GM19240 (cell line): Measurements from ENCODE around the gene RAD51B.
"Not testable (repeated sequence)": the region's sequence is repeated elsewhere in the genome, so short reads cannot be mapped to it uniquely, and the experiment has no call there.

Experiments
- DNase-seq: peaks from one replicate; pipeline ENCODE4 v3.0.0; 2011; ENCODE audit warnings: low spot score; ENCODE audit not compliant: insufficient read length

Gene RAD51B

GRCh38 chr14:68109132-68109900 is 289.7 kb downstream of the RAD51B start:
- DNase-seq = no peak

DNA sequence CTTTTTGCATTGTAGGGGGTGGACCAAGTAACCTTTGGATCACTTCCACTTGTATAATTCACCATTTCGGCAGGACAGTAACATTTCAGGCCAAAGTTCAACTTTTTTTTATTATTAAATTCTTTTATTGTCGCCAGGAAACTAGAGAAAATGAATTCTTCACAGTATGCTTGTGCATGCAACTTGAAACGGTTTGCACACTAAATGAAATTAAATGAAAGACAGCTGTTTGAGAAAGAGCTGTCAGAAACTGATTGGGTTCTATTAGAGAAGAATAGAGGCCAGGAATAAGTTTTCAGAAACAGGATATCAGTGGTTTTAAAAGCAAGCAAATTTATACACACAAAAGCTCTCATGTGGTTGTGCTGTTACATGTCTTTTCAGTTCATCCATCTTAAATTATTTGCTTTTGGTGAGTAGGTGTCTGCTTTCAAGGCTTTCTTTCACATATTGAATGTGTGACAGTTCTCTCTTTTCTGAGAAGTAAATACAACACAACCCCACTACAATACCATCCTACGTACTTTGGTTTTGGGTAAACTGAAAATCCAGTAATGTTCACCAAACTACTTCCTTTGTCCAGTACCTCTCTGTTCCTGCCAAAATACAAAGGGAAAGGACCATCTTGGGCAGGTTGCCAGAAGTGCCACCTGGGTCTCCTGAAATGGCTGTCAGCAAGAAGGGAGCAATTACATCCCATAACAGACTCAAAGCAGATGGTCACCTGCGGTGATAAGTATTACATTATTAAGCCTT is 291.7 kb downstream of the RAD51B start:
- no peak for DNase-seq

- DNase-seq = no peak
Observed at GRCh38 chr14:68111853-68112270, 292.3 kb downstream of the RAD51B start.

DNA sequence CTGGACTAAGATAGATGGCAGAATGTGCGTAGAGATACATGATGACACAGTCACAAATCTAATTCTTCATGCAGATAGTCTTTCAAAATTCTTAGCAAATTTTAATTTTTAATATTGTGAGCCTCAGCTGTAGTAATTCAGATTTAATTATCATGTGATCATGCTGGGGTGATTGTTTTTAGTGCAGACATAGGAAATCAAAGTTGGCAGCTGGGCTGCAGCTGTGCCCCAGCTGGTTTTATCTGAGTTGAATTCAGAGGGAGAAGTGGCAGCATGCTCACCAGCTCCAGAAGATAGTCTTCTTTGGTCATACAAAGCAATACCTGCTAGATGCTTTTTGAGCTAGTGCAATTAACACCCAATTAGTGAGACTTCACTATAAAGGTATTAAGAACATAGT is 292.9 kb downstream of the RAD51B start:
- no peak for DNase-seq

DNA sequence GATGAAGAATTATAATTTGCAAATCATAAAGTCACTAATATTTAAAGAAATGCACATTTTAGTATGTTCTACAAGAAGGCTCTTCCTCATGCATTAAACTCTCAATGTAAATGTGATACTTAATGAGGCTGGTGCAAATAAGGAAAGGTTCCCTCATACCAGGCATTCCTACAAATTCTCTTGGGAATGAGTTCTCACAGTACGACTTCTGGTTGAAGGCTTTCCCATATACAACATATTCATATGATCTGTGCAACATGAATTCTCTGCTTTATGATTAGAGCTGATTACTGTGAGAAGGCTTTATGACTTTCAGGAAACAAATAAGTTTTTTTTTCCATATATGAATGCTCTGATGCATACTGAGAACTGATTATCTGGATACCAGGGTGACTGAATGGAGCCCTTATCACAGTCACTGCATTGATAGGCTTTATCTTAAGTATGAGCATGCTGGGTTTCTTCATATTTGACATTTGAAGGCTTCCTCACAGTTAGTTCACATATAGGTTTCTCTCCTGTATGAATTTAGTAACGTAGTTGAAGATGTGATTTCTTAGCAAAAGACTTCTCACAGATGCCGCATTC is 293.9 kb downstream of the RAD51B start:
- DNase-seq = no peak

- not testable (repeated sequence) for DNase-seq
Observed at GRCh38 chr14:68115952-68116351, 296.4 kb downstream of the RAD51B start.

DNA sequence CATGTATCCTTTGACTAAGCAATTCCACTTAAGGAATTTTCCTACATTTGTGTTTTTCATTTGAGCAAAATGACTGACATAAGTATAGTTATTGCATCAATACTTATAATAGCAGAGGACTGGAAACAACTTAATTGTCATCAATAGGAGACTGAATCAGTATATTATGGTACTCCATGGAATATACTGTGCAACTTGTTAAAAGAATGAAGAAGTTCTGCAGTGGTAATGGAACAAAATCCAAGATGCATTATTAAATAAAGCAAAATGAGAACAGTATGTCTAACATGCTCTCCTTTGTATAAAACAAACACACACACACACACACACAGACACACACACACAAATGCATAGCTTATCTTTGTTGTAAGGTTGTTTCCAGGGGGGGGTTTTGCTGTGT is 303.1 kb downstream of the RAD51B start:
- DNase-seq = no peak

DNA sequence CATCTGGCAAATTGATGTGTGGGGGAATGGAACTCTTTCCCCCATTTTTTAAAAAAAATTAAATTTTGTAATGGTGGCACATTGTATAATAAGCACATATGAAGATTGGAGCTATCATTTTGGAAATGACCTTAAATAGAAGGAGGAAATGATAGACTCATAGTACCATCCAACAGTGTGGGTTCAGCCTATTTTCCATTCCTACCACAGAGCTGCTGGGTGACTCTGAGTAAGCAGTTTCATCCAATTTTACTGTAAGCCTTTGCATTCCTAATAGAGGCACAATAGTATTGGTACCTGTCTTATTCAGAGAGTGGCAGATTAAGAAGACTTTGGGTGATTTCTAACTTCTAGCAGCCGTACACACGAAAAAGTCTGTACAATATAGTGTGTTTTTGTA is 304.5 kb downstream of the RAD51B start:
- DNase-seq = no peak

- DNase-seq = no peak
Observed at GRCh38 chr14:68124979-68125731, 305.6 kb downstream of the RAD51B start.

DNA sequence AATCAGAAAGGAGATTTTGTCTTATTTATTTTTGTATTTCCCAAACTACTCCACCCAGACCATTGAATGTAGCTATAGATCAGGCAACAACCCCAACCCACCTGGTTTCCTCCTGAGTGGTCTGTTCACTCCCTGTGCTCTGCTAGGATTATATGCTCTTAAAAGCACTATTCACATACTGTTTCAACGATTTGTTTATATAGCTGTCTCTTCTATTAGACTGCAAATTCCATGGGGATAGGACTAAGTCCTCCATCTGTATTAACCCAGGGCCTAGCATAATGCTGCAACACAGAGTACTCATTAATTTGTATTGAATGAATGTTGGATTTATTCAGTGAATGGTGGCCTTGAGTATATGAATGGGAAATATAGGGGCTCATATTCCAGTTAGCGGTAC is 307.6 kb downstream of the RAD51B start:
- no peak for DNase-seq

DNA sequence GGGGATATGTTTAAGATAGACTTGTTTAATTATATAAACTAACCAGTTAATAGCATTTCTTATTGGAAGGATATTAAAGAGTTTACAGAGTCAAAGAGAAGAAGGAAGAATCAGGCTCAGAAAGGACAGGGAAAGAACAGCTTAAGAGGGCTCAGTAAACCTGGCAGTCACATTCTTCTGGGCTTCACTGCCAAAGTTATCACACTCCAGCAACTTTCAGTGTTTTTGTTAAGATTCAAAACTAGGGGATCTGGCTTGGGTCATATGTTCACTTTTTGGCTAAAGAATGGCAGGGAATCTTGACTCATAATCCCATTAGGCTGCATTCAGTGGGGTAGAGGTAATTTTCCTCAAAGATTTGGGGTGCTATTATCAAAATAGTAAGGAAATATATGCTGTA is 312.3 kb downstream of the RAD51B start:
- DNase-seq = no peak

DNA sequence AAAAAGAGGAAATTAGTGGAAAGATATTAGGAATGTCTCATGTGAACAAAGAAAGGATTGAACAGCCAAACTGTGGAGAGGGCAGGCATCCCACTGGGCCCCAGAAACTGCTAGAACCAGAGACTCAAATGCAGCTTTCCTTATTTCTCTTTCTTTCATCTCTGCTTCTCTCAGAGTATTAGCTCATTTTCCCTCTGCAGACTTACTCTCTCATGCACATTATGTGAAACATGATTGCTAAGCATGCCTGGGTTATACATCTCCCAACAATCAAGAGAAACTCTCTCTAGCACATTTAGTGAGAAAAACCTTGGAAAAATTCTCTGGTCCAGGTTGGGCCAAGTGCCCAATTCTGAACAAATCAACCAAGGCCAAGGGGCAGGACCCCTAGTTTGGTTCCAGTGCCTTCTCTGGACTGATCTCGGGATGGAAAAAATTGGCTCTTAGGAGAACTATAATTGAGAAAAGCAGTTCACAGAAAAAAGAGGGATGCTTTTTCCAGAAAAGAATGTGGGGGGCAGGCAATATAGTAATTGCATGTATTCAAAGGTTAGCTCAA is 313.1 kb downstream of the RAD51B start:
- no peak for DNase-seq

- no peak for DNase-seq
Observed at GRCh38 chr14:68133856-68134255, 314.3 kb downstream of the RAD51B start.

DNA sequence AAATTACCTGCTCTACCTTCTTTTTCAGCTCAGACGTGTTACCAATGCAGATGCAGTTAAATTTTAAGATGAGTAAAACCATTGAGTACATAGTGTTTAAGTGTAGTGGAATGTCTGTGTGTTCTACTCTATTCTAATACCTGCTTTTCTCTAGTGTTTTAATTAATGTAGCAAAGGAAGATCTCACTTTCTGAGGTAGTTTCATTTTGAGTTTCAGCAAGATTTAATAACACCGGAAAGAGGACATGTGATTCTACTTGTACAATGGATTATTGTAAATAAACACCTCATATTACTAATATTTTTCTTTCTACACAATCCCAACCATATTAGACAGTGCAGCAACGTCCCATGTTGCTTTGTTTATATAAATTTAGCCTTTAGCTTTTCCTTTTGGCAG is 315.4 kb downstream of the RAD51B start:
- no peak for DNase-seq

DNA sequence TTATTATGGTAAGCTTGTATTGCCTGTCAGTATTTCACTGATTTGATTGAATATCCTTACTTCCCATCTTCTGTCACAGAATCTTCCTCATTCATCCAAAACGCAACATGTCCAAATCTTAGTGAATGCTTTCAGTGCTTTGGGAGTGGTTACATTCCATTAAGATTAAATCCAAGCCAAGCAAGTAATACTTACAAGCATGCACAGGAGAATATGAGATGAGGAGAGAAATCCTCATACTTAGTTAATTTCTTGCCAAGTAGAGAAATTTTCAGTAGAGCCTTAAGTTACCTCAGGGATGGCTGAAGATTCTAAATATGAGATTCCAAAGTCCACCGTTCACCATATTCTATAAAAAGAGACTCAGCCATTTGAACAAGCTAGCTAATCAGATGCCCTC is 316.0 kb downstream of the RAD51B start:
- no peak for DNase-seq

DNA sequence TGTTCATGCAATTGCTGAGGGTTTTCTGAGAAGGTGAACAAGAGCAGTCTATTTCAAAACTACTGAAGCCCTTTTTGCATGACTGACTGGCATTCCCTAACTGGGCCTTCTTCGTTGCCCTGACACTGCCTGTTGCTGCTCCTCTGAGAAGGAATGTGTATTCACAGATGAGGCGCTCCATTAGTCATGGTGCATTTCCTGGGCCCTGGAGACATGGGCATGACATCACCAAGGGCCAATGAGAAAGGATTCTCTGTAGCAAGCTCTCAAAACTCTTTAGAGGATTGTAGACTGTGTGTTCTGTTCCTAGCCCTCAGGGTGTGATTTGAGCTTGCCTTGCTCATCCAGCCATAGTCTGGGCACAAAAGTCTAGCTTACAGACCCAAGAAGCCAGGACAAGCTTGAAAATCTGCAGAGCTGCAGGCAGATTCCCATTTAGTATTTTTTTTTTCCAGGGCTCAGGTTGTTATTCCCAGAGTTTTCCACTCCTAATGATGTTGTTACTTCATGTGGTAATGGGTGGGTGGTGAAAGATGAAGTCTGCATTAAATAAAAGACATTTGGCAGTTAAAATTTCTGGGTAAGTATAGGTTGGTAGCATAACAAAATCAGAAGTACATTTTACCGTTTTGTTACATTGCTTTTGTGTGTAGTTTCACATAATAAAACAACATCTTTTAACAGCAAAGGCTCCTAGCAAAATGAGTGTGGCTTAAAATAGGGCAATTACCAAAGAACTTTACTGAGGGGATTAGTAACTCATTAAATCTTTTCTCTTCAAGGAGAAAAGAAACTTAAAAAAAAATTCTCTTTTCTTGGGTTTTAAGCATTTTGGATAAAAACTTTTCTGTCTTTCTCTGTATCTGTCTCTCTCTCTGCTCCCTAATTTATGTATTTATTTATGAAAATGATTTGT is 318.4 kb downstream of the RAD51B start:
- no peak for DNase-seq

DNA sequence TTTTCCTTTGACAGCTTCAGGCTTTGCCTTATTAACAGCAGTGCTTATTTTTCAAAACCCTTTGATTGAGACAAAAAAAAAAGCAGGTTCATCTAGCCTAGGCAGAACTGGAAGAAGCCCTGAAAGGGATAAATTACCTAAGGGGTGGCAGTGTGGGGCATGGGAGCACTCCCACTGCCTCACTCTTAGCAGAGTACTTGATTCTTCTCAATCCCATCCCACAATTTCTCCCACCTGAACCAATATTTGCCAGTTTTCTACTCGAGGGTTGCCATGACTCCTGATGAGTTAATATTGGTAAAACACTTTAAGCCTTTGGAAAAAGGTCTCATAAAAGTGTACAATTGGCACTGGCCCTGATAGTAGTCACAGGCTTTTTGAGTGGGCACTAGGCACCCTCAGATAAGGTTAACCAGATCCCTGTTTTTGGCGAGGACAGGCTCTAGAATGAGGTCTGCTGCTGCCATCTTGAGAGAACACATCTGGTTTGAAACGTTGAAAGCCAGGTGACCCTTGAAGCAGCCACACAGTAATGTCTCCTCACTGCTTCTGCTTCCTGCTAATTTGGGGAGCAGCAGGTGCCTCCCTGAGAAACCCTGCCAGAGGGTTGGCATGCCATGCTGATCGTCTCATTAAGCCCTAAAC is 320.0 kb downstream of the RAD51B start:
- DNase-seq = no peak

DNA sequence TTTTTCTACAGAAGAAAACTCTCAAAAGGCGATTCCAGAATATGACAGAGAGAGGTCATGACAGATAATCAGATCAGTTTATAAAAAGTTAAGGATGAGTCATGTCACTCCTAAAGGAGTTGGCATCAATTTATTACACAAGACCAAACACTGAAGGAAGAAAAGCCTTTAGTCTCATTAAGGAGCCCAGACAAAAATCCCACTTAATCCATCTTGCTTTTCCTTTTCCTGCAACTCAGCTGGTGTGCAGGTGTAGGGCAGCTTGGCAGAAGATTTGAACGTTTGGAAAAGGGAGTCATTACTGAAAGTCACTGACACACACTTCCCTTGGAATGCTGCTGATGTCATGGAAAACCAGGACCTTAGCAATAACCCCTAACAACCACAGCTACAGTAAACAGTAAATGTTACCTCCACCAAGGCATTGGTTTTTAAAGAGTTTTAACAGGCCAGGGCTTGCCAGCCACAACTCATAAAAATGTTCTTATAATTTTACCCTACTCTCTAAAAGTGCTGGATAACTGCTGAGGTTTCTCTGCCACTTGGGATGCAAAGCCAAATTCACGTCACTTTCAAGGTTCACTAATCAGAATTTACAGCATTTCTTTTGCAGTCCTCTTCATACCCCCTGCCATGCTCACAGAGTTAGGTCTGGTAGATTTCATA is 320.6 kb downstream of the RAD51B start:
- no peak for DNase-seq

DNA sequence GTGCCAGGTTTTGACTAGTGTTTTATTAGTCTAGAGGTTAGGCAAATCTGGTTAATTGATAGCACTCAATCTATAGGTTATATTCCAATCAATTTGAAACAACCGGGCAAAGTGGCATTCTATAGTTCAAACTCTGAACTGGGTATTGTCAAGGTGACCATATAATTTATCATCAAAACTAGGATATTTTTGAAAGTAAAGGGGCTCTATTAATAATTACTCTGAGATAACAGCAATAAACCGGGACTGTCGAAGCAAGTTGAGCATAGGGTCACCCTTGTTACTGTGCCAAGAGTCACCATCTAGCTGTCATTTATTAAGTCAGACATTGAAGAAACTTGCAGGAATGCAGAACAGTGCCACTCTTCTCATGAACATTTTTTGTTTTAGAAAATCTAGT is 321.2 kb downstream of the RAD51B start:
- DNase-seq = no peak
